DOHH2 (cell line): ENCODE results near the gene UGT2B7.

Experiments used
- EZH2phosphoT487 ChIP-seq: fragments of 200-600 bp; sonication (generic); IDR thresholded peaks from 2 replicates; pipeline ENCODE4 v1.6.1; 2017; ENCODE audit warnings: borderline replicate concordance, mild to moderate bottlenecking, antibody characterized with exemption, low read length, moderate library complexity, mixed read lengths
- TF ChIP-seq, protein P1 (sequence below): fragments of 200-600 bp; sonication (generic); IDR thresholded peaks from one replicate; pipeline ENCODE4 v1.5.1; 2014; ENCODE audit warnings: antibody characterized with exemption, mild to moderate bottlenecking, low read depth, low read length; ENCODE audit not compliant: poor library complexity, severe bottlenecking

GRCh38 chr4:69096810-69097209, 536 bp downstream of the UGT2B7 start:
- no peak for TF ChIP-seq EZH2phosphoT487
- TF ChIP-seq, protein P1, sequence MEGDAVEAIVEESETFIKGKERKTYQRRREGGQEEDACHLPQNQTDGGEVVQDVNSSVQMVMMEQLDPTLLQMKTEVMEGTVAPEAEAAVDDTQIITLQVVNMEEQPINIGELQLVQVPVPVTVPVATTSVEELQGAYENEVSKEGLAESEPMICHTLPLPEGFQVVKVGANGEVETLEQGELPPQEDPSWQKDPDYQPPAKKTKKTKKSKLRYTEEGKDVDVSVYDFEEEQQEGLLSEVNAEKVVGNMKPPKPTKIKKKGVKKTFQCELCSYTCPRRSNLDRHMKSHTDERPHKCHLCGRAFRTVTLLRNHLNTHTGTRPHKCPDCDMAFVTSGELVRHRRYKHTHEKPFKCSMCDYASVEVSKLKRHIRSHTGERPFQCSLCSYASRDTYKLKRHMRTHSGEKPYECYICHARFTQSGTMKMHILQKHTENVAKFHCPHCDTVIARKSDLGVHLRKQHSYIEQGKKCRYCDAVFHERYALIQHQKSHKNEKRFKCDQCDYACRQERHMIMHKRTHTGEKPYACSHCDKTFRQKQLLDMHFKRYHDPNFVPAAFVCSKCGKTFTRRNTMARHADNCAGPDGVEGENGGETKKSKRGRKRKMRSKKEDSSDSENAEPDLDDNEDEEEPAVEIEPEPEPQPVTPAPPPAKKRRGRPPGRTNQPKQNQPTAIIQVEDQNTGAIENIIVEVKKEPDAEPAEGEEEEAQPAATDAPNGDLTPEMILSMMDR = no peak
